K562 treated with DMSO at 1 percent for 24 hours (cell line): ENCODE data around the gene DOCK6. TPM values are rescaled to one million over a fixed set of nuclear protein-coding genes. Genes with fewer than 3 reads are reported as not detected.

Source experiments
- total RNA-seq: library from RNA; unstranded; fragments of 300-600 nt; gene quantifications from 2 replicates; pipeline ENCODE4 v1.2.3, GENCODE V29; 2022; ENCODE audit warnings: low read depth; ENCODE audit not compliant: insufficient read depth

DOCK6 gene
- total RNA-seq = 12.1 and 12.5 TPM in 2 replicates

GRCh38 chr19:11261971-11262839 lies at the start of gene DOCK6:
DOCK6 (minus strand) TSS chr19:11262524; CDS start chr19:11262440, 84 bp downstream.

GRCh38 chr19:11295665-11296245 lies 33.4 kb upstream of the DOCK6 start, which contains the start of gene TSPAN16:
TSPAN16 (plus strand) TSS chr19:11296160; CDS start chr19:11296298, 138 bp downstream.

GRCh38 chr19:11239377-11240000 lies 22.8 kb downstream of the DOCK6 start, which contains the start of gene ANGPTL8:
ANGPTL8 (plus strand) TSS chr19:11239619; CDS start chr19:11239638, 19 bp downstream.

GRCh38 chr19:11197291-11198174 lies 64.8 kb downstream of the DOCK6 start, which contains the start of gene KANK2:
KANK2 (minus strand) TSS chr19:11197545; CDS start chr19:11194511, 3,034 bp downstream.

GRCh38 chr19:11155373-11156120 lies 106.8 kb downstream of the DOCK6 start, which contains the start of gene SPC24:
SPC24 (minus strand) TSS chr19:11155782; CDS start chr19:11155776, 6 bp downstream.

Other genes starting within 250 kb of the DOCK6 start
- gene LDLR, start 173.1 kb downstream of the DOCK6 start, total RNA-seq = 45.5 and 50.5 TPM in 2 replicates
- gene SPC24, start 106.7 kb downstream of the DOCK6 start, total RNA-seq = 40.1 and 40.5 TPM in 2 replicates
- 44.3 and 58.6 TPM in 2 replicates for gene KANK2, start 65.0 kb downstream of the DOCK6 start, total RNA-seq
- not detected in 2 replicates for gene ANGPTL8, start 22.9 kb downstream of the DOCK6 start, total RNA-seq
- gene TSPAN16, start 33.6 kb upstream of the DOCK6 start, total RNA-seq = not detected in 2 replicates
- 5.1 and 5.7 TPM in 2 replicates for gene RAB3D, start 77.1 kb upstream of the DOCK6 start, total RNA-seq
- 107 and 112 TPM in 2 replicates for gene TMEM205, start 83.7 kb upstream of the DOCK6 start, total RNA-seq
- gene CCDC159, start 84.0 kb upstream of the DOCK6 start, total RNA-seq = 14.3 and 19.7 TPM in 2 replicates
- 41.0 and 41.2 TPM in 2 replicates for gene PLPPR2, start 92.9 kb upstream of the DOCK6 start, total RNA-seq
- 3.0 and 5.2 TPM in 2 replicates for gene SWSAP1, start 112.1 kb upstream of the DOCK6 start, total RNA-seq
- 14.7 and 15.9 TPM in 2 replicates for gene EPOR, start 121.8 kb upstream of the DOCK6 start, total RNA-seq
- 1.6 and 2.7 TPM in 2 replicates for gene RGL3, start 156.8 kb upstream of the DOCK6 start, total RNA-seq
- gene ODAD3, start 172.6 kb upstream of the DOCK6 start, total RNA-seq = 0.50 and 1.2 TPM in 2 replicates
- gene PRKCSH, start 173.1 kb upstream of the DOCK6 start, total RNA-seq = 404 and 415 TPM in 2 replicates
- 0.05 TPM in 1 of 2 replicates, not detected in the other for gene ELAVL3, start 218.5 kb upstream of the DOCK6 start, total RNA-seq
- 11.6 and 20.0 TPM in 2 replicates for gene ZNF653, start 243.3 kb upstream of the DOCK6 start, total RNA-seq